ENCODE results near the gene NEDD9.

DNA sequence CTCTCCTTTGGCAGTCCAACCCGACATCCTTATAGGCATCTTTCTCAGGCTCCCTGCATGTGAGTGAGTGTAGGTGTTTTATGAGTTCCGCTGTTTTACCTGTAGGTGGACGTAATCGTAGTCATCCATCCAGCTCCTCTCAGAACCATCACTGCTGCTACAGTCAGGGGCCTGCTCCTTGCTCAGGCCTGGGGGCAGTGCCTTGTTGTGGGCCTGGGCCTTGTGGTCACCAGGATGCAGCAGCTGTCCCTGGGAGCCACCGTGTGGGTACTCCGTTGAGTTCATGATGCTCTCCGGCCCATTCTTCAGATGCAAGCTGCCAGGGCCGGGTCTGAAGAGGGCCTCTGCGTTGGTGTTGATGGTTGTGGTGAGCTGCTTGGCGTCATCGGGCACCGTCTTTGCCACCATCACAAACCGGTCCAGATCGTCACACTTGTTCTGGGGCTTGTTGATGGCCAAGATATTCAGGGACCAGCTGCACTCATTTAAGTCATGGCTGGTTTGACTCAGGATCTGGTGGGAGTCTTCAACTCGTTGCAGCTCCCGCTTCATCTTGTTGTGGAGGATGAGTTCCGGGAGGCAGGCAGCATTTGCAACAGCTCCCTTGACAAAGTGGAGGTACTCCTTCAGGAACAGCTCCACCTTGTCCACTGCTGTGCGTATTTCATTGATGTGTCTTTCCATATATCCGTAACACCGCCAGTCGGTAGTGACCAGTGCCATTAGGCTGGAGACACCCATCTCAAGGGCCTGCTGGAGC, 42.4 kb downstream of the NEDD9 start:
- no peak for TF ChIP-seq POLR2AphosphoS5 (IDR thresholded peaks at IDR 0.05; ENCODE audit: low read depth, low read length)
- TF ChIP-seq, protein P1, sequence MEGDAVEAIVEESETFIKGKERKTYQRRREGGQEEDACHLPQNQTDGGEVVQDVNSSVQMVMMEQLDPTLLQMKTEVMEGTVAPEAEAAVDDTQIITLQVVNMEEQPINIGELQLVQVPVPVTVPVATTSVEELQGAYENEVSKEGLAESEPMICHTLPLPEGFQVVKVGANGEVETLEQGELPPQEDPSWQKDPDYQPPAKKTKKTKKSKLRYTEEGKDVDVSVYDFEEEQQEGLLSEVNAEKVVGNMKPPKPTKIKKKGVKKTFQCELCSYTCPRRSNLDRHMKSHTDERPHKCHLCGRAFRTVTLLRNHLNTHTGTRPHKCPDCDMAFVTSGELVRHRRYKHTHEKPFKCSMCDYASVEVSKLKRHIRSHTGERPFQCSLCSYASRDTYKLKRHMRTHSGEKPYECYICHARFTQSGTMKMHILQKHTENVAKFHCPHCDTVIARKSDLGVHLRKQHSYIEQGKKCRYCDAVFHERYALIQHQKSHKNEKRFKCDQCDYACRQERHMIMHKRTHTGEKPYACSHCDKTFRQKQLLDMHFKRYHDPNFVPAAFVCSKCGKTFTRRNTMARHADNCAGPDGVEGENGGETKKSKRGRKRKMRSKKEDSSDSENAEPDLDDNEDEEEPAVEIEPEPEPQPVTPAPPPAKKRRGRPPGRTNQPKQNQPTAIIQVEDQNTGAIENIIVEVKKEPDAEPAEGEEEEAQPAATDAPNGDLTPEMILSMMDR (IDR thresholded peaks at IDR 0.05), result no peak
- TF ChIP-seq EP300 (IDR thresholded peaks at IDR 0.05; ENCODE audit: borderline replicate concordance in 1 of 2, low read depth in 1 of 2, low read length in 1 of 2), result no peak
